BJ (cell line): ENCODE data around the gene TPRKB. TPM values are rescaled to one million over a fixed set of nuclear protein-coding genes. Genes with fewer than 3 reads are reported as not detected.

ENCODE experiments used
- CTCF ChIA-PET: fragments of 350-600 bp; formaldehyde crosslinking; extraction: SDS; loops from one replicate; lab custom pipeline; 2021; ENCODE audit warnings: antibody characterized with exemption, inconsistent platforms; lab: Yijun Ruan, JAX
- POLR2A ChIA-PET: fragments of 300-600 bp; sonication (Branson Sonifier 250); formaldehyde crosslinking; extraction: SDS; loops from one replicate; lab custom pipeline; 2021; ENCODE audit warnings: antibody characterized with exemption; lab: Charles Lee
- DNase-seq: peaks from one replicate; pipeline ENCODE4 v3.0.0-alpha.2; 2011; ENCODE audit warnings: low read depth
- H3K27me3 ChIP-seq: 2 replicates; pipeline ENCODE4 v1.6.0; 2011; ENCODE audit warnings: low read length; ENCODE audit not compliant: control insufficient read depth, insufficient read depth
- H3K36me3 ChIP-seq: 2 replicates; pipeline ENCODE4 v1.5.1; 2011; ENCODE audit warnings: low read length; ENCODE audit not compliant: control insufficient read depth, insufficient read depth
- H3K4me3 ChIP-seq: 2 replicates; pipeline ENCODE4 v1.5.1; 2011; ENCODE audit warnings: low read depth, mild to moderate bottlenecking, control low read depth, low read length
- polyA plus RNA-seq: library from polyadenylated mRNA; depleted of rRNA; stranded (reverse); fragments of >200 nt; gene quantifications from 2 replicates; pipeline ENCODE4 v1.2.3, GENCODE V29; 2011
- TF ChIP-seq, protein P1 (sequence below): IDR thresholded peaks from 2 replicates; pipeline ENCODE4 v1.5.1; 2011; ENCODE audit warnings: low read depth, mild to moderate bottlenecking, control low read depth, inconsistent platforms, low read length, moderate library complexity; ENCODE audit not compliant: insufficient read depth

TPRKB gene
- polyA plus RNA-seq, 1 experiment, result 16.0 TPM

- peaks cover 8% of the 10 kb centered on the region for H3K36me3 ChIP-seq
- ChIA-PET POLR2A (no interaction called here), CTCF (interaction anchor here (0.7 kb wide), 2 partner anchors 10 to 401 kb away, joined by 3 read pairs; no protein-coding TSS in a partner anchor)
- no peaks in the 10 kb centered on the region for H3K27me3 ChIP-seq
- H3K4me3 ChIP-seq, result no peak overlapping the region
- no peak for DNase-seq
- TF ChIP-seq, protein P1, sequence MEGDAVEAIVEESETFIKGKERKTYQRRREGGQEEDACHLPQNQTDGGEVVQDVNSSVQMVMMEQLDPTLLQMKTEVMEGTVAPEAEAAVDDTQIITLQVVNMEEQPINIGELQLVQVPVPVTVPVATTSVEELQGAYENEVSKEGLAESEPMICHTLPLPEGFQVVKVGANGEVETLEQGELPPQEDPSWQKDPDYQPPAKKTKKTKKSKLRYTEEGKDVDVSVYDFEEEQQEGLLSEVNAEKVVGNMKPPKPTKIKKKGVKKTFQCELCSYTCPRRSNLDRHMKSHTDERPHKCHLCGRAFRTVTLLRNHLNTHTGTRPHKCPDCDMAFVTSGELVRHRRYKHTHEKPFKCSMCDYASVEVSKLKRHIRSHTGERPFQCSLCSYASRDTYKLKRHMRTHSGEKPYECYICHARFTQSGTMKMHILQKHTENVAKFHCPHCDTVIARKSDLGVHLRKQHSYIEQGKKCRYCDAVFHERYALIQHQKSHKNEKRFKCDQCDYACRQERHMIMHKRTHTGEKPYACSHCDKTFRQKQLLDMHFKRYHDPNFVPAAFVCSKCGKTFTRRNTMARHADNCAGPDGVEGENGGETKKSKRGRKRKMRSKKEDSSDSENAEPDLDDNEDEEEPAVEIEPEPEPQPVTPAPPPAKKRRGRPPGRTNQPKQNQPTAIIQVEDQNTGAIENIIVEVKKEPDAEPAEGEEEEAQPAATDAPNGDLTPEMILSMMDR, result no peak
Observed at GRCh38 chr2:73749314-73749713, 12.2 kb upstream of the TPRKB start.

- CTCF ChIA-PET, result no interaction called here
- TF ChIP-seq, protein P1, result no peak
- no peaks in the 10 kb centered on the region for H3K27me3 ChIP-seq
- DNase-seq, result no peak
- peaks cover 6% of the 10 kb centered on the region for H3K36me3 ChIP-seq
- no peak overlapping the region for H3K4me3 ChIP-seq
- POLR2A ChIA-PET, result no interaction called here
Observed at GRCh38 chr2:73746877-73747208, 9.7 kb upstream of the TPRKB start.

DNA sequence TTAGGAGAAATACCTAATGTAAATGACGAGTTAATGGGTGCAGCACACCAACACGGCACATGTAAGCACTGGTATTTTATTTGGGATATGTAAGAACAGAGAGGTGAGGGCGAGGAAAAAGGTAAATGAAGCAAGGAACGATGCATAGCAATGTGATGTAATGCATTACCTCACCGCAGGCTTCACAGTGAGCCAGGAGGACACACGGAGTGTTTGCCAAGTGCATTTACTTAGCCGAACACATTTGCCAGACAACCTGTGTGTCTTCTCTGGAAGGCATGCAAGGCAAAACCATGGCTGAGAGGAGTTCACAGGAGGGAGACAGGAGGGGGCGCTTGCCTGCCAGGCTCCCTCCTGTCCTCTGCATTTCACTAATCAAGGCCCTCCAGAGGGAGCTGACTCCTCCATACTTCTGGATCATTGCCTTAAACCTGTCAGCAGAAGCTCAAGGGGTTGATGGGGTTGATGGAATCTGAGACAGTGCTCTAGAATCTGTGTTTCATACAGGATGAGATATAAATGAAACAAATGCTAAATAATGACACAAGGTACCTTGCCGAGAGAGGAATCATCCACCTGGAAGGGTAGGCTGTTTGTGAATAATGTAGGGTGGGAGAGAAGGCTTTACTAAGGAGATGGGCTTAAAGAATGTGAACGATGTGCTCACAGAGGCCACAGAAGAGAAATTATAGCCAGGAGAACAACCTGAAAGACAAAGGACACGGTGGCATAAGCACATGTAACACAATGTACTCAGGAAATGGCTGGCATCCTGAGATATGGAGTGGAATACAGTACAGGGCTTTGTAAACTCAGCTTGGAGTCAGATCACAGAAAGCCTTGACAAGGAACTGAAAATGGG, 9.1 kb upstream of the TPRKB start:
- ChIA-PET CTCF (no interaction called here), POLR2A (no interaction called here)
- TF ChIP-seq, protein P1, result no peak
- H3K27me3 ChIP-seq, result no peaks in the 10 kb centered on the region
- DNase-seq, result no peak
- no peak overlapping the region for H3K4me3 ChIP-seq
- peaks cover 6% of the 10 kb centered on the region for H3K36me3 ChIP-seq

GRCh38 chr2:73740767-73741166, 3.6 kb upstream of the TPRKB start:
- CTCF ChIA-PET, result no interaction called here
- TF ChIP-seq, protein P1, result no peak
- POLR2A ChIA-PET, result no interaction called here

GRCh38 chr2:73739101-73739500, 2.0 kb upstream of the TPRKB start:
- TF ChIP-seq, protein P1, result no peak

More at GRCh38 chr2:73740767-73741166, 3.6 kb upstream of the TPRKB start:
- Histone ChIP-seq H3K36me3 (peaks cover 1% of the 10 kb centered on the region; the same call in 1 of the 2 replicates), H3K27me3 (no peaks in the 10 kb centered on the region), H3K4me3 (no peak overlapping the region)
- DNase-seq, result no peak

More at GRCh38 chr2:73739101-73739500, 2.0 kb upstream of the TPRKB start:
- Histone ChIP-seq H3K36me3 (peaks cover 1% of the 10 kb centered on the region; the same call in 1 of the 2 replicates), H3K27me3 (no peaks in the 10 kb centered on the region), H3K4me3 (no peak overlapping the region)
- ChIA-PET POLR2A (no interaction called here), CTCF (no interaction called here)
- no peak for DNase-seq
